ENCODE data around the gene CSAD.
"Not testable (repeated sequence)": the region's sequence is repeated elsewhere in the genome, so short reads cannot be mapped to it uniquely, and the experiment has no call there.

The CSAD gene

DNA sequence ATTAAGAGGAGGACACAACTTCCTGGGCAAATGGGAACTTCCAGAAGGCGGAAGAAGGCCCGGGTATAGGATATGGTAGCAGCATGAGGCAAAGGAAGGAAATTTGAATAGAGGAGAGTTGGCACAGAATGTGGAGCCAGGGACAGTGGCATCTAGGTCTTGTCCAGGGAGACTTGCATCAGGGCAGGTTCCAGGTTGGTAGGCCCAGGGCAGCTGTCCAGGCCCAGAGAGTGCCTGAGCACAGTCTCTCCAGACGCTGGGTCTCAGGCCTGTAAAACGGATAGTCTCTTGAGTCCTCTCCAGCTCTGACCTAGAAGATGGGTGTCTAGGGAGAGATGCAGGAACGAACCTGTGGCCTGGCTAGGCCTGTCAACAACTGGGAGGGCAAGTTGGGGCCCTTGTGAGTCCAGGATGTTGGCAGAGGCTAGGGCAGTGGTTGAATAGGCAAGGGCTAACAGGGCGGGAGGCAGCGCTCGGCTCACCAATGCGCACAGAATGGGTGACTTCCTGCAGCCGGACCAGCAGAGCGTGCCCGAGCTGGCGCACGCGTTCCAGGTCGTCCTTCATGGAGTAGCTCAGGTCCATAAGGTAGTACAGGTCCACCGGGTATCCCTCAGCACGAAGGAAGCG, 16.4 kb upstream of the CSAD start:
- DNase-seq: no peak

DNA sequence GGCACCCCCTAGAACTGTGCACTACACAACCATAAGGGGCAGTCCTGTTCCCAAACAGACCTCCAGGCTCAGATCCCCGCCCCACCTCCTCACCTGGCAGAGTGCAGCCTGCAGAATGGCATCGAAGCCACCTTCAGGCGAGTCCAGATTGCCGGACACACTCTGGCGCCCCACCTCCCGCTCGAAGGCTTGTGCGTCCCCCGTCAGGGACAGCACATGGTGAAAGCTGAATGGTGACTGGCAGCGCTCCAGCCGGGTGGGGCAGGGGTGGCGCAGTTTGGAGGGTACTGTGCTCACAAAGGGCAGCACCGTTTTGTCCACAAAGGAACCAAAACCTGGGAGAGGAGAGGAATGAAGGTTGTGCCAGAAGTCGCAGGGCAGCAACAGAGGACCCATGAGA, 15.8 kb upstream of the CSAD start:
- no peak for DNase-seq

DNA sequence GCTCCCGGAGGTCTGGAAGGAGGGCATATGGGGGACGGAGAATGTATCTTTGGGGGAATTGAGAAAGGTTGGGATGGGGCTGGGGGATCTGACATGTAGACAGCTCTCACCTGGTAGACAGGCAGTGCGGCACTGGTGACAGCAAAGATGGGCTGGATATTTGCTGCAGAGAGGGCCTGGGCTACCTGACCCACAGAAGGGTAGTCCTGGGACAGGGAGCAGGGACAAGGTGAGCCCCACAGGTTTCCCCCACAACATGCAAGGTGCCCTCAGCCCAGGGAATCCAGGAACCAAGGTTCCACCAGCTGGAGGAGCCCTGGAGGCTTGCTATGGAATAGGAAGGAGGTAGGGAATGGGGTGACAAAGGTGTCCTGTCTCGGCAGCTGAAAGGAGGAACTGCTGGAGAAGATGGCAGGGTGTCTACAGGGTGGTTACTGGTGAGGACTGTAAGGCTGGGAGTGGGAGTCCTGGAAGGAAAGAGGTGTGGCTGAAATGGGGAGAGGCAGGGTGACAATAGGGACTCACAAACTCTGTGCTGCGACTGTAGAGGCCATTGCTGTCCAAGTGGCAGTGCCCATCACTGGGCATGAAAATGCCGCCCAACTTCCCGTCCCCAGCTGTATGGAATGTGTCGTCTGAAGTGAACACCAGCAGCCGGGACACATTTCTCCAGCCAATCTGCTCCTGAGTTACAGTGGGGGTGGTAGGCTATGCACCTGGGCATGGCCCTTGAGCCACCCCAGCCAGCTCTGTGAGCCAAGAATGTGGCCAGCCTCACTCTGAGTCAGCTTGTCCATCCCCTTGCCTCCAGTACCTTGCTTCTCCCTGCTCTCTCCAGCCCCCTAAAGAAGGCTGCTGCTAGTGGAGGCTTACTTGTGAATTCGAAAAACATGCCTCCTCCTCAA, 15.0 kb upstream of the CSAD start:
- no peak for DNase-seq

DNA sequence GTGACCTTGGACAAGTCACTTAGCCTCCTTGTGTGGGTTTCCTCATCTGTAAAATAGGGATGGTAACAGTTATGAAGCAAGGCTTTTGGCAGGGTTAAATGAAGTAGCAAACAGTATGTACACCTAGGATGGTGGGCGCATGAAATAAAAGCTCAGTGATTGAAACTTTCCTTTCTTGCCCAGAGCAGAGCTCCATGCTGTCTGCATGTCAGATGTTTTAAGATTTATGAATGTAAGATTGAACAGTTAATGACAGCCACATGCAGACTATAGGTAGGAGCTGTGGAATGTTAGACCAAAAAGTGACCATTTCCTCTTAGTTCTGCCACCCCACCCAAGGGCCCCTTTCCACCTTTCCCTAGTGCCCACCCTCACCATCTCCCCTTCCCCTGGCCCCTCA, 14.2 kb upstream of the CSAD start:
- no peak for DNase-seq

DNA sequence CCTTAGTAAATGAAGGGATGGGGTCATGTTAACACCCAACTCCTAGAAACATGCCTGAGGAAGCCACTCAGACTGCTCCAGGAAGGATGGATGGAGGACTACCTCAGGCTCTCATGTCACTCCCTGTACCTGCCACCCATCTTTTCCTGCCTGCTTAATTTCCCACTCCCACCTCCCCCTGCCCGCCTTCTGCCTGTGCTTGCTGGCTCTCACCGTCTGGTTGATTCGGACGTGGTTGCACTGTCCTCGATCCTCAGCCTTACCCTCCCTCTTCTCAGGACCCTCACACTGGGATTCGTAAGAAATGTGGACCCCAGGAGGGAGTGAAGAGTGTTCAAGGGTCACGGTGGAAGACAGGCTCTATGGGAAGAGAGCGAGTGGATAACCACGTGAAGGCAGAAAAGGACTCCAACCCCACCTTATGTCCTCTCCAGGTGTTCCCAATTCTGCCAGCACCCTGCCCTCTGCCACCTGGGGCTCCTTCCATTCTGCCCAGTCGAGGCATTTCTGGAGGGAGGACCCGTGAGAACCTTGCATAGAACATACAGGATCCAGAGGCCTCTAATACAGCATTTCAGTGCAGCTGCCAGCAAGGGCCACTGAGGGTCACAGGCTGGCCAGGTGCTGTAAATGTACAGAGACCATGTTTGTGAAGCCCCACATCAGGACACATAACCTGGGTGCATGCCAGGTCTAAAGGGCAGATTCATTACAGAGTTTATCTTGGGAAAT, 13.4 kb upstream of the CSAD start:
- no peak for DNase-seq

DNA sequence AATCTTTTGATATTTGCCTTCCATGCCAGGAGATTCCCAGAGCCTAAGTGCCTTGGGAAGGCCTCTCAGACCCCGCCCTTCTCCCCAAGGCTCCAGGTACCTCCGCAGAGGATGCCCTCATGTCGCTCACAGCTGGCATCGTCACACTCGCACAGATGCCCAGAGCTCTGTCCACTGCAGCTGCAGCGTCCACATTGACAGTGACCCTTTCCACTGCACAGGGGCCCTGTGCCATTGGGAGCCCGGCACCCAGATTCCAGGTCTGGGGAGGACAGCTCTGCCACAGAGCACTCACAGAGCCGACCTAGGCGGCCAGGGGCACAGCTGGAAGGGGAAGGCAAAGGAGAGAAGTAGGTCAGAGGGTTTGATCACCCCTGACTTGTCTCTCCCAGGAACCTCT, 12.3 kb upstream of the CSAD start:
- DNase-seq: no peak

DNA sequence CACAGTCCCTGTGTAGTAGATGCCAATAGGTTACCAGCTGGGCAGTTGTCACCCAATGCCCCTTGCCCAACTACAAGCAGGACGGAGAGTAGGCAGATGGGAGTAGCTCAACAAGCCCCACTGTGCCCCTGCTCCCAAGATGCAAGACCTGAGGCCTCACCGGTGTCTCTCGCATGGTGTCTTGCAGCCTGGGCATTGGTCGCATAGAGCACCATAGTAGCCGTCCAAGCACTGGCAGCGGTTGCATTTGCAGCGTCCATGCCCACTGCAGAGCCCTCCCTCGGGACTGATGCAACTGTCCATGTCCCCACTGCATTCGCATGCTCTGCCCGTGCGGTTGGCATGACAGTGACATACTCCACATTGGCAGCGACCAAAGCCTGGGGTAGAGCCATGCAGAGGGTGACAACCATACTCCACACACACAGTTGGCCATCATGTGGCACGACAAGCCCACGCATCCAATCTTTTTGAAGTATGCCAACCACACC, 11.9 kb upstream of the CSAD start:
- no peak for DNase-seq

DNA sequence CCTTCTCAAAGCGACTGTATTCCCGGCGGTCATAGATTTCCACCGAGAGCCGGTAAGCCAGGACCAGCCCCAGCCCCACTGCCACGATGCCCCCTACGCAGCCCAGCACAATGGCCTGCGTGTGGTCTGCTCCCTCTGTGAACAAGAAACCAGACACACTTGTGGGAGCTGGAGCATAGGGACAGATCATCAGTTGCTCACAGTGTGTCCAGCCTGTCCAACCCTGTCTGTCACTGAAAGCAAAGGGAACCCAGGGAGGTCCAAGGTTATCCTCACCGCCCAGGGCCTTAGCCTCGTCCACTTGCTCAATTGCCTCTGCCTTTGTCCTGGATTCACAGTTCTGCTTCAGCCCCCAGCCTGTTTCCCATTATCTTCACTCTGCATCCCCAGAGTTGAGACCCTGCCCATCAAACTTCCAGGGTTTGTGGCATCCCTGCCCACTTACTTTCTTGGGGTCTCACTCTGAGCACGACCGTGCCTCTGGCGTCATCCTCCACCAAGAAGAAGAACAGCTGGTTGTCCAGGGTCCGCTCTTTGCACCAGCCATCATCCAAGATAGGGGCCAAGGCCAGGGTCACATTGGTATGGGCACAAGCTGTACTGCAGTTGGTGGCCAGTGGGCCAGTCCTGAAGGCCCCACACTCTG, 11.3 kb upstream of the CSAD start:
- DNase-seq: no peak

DNA sequence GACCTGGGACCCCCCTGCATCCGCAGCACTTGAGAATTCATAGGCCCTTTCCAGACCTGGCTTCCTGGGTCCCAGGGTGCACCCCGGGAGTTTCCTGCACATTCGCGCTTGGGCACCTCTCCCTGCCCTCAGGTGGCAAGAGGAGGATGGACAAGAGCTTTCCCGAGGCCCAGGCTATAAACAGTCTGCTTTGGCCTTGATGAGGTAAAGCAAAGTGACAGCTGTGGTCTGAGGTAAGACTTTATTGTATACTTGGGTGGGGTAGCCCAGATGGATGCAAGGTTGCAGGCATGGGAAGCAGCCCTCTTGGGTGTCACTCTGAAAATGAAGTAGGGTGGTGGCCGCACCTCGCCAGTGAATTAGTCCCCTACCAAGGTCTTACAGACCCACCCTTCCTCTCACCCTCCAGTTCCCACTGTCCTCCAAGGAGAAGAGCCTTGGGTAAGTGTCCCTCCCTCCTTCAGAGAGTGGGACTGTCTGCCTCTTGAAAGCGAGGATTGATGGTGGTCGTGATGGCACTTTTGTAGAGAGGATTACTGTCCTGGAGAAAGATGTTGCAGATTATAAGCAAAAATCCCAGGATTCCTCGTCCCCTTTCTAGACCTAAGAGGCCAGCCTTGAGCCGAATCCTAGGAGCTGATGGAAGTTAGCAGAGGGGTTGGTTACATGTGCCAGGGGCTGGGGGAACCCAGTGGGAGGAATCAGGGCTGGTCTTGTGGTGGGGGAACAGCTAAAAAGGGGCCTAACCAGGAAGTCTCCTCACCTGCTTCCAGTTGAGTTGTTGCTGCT, 10.6 kb upstream of the CSAD start:
- no peak for DNase-seq

DNA sequence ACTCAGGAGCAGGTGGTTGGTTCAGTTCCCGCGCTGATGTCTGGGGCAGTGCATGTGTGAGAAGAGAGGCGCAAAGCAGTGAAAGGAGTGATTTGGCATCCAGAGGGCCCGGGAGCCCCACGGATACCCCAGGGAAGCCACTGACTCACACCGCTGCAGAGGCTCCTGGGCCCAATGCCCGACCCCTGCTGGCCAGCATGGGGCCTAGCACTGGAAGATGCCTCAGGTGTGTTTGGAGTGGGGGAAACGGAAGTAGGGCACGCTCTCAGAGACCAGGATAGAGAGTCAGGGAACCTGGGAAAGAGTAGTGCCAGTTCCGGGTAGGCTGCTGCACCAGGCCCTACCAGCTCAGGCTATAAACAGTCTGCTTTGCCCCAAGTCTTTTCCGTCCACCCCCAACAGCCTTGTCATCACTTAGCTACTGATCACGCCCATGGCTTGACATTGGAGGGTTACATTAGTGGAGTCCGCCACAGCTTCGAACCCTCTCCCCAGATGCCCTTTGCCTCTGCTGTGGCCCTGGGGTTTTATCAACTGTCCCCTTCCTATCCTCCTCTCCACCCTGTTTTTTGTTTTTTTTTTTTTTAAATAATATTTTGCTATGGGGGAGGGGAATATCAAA, 9.5 kb upstream of the CSAD start:
- peak; percentile 42 to 58 for DNase-seq

DNA sequence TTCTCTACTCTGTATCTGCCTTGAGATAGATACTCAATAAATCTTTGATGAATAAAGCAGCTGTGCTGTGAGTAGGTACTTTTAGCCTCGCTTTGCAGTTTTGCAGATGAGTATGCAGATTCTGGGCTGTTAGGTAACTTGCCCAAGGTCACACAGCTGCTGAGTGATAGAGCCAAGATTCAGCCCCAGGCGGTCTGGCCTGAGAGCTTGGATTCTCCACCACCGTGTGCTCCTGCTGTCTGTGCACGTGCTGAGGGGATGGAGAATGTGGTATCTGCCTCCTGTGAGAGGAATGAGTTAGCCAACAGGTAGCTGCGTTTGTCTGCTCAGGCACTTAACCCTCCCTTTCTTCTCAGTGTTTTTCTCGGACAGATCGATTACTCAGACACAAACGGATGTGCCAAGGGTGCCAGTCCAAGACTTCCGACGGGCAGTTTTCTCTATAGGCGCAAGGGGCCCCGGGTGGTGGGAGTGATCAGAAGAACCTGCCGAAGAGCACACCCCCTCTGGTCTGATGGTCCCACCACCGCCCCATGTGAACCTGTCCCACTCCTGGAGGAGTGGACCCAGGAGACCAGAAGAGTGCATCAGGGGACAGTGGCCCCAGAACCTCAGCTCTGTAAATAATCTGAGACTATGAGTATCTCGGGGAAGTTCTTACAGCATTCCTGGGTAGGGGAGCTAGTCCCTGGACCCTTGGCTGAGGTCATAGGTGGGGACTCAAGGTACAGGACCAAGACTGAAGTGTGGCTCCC, 6.6 kb upstream of the CSAD start:
- DNase-seq: no peak

DNA sequence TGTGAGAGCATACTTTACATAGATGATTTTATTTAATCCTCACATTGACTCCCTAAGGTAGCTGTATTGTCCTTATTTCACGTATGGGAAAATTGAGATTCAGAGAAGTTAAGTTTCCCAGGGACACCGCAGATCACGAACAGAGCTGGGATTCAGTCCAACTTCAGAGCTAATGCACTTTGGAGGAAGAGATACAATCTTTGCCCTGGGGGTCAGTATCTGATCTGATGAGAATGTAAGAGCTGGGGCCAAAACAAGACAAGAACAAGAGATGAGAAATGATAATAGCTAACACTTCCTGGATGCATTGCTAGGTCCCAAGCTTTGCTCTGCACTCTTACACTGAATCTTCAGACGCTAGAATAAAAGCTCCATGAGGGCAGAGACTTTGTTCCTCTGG, 6.0 kb upstream of the CSAD start:
- DNase-seq: no peak

DNA sequence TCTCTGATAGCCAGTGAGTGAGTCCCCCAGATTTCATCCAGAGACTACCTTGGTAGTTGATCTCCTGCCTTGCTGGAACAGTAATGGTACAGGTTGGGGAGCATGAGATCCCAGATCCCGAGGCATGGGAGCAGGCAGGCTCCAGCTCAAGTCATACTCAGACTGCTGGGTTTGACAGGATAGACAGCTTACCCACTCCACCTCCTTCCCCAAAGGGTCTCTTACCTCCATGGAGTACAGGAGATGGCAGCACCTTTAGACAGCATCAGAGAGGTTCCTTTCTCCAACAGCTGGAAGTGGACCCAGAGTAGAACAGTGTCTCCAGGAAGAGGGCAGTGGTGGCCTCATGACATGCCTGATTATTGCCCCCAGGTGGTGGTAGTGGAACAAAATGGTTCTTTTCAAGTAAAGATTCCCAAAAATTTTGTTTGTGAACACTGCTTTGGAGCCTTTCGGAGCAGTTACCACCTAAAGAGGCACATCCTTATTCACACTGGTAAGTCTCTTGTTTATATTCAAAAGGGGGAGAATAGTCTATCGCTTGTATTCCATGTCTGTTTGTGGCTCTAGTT, 4.9 kb upstream of the CSAD start:
- DNase-seq: no peak

DNA sequence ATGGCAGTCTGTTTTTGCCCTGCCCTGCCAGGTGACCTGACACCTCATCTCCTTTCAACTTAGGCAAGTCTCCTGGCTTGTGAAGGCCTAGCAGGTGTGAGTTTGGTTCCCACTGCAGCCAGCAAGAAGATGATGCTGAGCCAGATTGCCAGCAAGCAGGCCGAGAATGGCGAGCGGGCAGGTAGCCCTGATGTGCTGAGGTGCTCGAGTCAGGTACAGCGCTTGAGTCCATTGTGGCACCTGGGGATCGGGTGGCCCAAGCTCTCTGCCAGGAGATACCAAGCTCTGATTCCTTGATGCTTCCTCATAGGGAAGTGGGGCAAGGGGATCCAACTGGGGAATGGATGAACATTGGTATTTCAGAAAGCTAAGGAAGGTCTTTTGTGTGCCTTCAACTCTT, 4.1 kb upstream of the CSAD start:
- no peak for DNase-seq

DNA sequence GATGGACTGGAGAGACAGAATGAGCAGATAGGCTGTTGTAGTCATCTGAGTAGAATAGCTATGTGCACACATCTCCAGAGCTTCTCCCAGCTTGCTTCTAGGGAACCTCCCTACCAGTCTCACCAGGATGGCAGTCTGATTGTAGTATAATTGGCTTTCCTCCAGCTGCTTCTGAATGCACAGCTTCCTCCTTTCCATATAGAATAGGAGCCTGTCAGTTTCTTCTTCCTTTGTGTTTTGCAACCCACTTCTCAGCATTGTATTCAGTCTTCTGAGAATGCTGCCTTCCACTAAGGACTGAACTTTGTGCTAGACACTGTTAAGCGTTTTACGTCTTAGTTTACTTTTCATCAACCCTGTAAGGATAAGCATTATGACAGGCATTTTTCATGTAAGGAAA, 2.2 kb upstream of the CSAD start:
- no peak for DNase-seq

DNA sequence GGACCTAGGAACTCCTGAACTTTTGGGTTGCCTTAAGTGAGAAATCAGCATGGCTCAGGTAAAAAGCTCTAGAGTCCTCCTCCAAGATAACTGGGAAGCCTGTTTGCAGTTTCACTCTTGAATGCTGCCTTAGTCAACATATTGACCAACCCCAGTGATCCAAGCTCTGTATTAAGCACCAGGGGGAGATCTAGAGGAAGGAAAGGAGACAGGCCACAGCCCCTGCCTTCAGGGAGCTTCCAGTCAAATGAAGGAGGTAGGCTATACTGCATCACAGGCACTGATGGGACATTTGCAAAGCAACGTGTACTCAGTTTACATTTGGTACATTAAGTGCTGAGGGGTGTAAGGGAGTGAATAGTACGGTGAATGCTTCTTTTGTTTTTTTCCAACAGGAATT, 1.2 kb upstream of the CSAD start:
- no peak for DNase-seq

DNA sequence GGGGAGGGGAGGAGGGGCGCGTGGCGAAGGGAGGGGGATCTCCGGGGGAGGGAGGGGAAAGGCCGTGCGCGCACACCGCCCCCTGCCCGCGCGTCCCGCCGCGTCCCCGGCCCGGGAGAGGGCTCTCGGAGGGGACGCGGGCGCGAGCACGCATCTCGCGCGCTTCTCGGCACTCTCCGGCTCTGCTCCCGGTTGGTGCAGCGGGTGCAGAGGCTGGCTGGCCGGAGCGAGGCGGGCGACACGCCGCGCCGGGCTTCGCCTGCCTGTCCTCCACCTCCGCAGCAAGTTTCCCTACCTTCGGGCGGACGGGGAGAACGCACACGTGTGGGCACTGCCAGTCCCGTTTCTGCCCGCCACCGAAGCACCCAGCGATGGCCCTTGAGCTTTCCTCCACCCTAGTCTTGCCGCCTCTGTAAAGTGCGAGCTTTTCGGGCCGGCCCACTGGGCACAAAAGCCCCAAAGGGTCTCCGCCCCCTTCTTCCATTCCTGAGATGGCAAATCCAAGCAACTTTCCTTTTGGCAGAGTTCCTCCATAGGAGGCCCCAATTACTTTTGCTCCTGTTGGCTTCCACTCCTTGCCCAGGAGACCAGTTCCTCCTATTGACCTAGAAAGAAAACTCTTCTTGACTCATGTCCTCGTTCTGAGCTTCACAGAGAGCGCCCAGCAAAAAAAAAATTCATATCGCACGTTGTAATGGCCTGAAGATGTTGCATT, 363 bp upstream of the CSAD start:
- DNase-seq: peak; percentile 78 to 82

DNA sequence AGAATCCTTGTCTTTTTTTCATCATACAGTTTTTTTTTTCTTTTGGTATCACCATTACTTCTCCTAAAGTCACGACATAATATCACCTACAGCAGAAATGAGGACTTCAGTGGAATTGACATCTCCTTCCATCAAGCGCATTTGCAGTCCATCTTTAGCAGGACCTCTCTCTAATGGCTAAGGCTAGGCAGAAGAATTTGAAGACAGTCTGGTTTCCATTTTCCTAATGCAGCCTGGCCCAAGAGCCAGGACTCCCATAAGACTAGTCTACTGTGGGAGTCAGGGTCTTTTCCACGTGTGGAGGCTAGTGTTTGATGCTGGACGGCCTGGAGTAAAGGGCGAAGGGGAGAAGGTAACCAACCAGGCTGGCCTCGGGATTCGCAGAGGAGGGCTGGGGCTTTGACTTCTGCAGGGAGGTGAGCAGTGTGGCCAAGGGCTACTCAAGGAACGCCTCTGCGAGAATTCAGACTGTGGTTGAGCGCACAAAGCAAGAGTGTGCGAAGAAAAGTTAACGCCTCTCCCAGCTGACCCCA, 972 bp downstream of the CSAD start:
- DNase-seq: no peak

DNA sequence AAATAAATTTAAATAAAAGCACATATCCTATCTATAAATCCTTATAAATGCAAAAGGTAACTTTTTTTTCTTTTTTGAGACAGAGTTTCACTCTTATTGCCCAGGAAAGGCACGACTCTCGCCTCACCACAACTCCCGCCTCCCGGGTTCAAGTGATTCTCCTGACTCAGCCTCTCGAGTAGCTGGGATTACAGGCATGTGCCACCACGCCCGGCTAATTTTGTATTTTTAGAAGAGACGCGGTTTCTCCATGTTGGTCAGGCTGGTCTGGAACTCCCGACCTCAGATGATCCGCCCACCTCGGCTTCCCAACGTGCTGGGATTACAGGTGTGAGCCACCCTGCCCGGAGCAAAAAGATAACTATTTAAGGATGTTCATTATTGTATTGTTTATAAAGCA, 1.9 kb downstream of the CSAD start:
- not testable (repeated sequence) for DNase-seq

DNA sequence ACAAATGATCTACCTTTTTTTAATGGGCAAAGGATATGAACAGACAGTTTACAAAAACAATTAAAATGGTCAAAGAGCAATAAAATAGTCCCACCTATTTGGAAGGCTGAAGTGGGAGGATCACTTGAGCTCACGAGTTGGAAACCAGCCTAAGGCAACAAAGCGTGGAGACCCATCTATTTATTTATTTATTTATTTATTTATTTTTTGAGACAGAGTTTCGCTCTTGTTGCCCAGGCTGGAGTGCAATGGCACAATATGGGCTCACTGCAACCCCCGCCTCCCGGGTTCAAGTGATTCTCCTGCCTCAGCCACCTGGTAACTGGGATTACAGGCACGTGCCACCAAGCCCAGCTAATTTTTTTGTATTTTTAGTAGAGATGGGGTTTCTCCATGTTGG, 3.3 kb downstream of the CSAD start:
- not testable (repeated sequence) for DNase-seq

Measured in activated CD4-positive, alpha-beta T cell treated with anti-CD3 and anti-CD28 coated beads, Interleukin-2, amount 50 U/mL, for 48 hours (primary cell).